Endodermal cell (in vitro differentiated cells): ENCODE measurements around the gene TMC8. TPM values are rescaled to one million over a fixed set of nuclear protein-coding genes. Genes with fewer than 3 reads are reported as not detected.
A peak's percentile ranks its signal among the peaks of the same experiment; 100 is the strongest.

Source experiments
- DNase-seq: peaks from one replicate; pipeline ENCODE4 v3.0.0-alpha.2; 2017
- H3K27ac ChIP-seq: 2 replicates; pipeline ENCODE4 v1.5.1; 2013; ENCODE audit warnings: mild to moderate bottlenecking, low read depth, low read length, moderate library complexity
- H3K27me3 ChIP-seq: 2 replicates; pipeline ENCODE4 v1.6.1; 2013; ENCODE audit warnings: mild to moderate bottlenecking, low read length, moderate library complexity; ENCODE audit not compliant: insufficient read depth, control insufficient read depth, poor library complexity, severe bottlenecking
- H3K36me3 ChIP-seq: 2 replicates; pipeline ENCODE4 v1.7.0; 2013; ENCODE audit warnings: mild to moderate bottlenecking, low read length, moderate library complexity; ENCODE audit not compliant: control insufficient read depth, insufficient read depth
- H3K4me1 ChIP-seq: one replicate; pipeline ENCODE4 v1.7.0; 2013; ENCODE audit warnings: low read length; ENCODE audit not compliant: control insufficient read depth, insufficient read depth
- H3K4me3 ChIP-seq: 2 replicates; pipeline ENCODE4 v1.5.1; 2013; ENCODE audit warnings: mild to moderate bottlenecking, low read length, moderate library complexity
- H3K9ac ChIP-seq: 2 replicates; pipeline ENCODE4 v1.6.1; 2013; ENCODE audit warnings: mild to moderate bottlenecking, low read length, moderate library complexity; ENCODE audit not compliant: poor library complexity, severe bottlenecking; ENCODE audit errors: extremely low read depth
- H3K9me3 ChIP-seq: 2 replicates; pipeline ENCODE4 v1.6.1; 2013; ENCODE audit warnings: mild to moderate bottlenecking, low read length, moderate library complexity; ENCODE audit not compliant: control insufficient read depth
- H3K27ac Mint-ChIP-seq: 2 replicates; pipeline ENCODE4 v1.8.0; 2020; ENCODE audit warnings: mixed read lengths
- H3K27me3 Mint-ChIP-seq: 2 replicates; pipeline ENCODE4 v1.8.0; 2021; ENCODE audit warnings: mild to moderate bottlenecking, mixed read lengths; ENCODE audit not compliant: insufficient read depth
- H3K36me3 Mint-ChIP-seq: 2 replicates; pipeline ENCODE4 v1.8.0; 2020; ENCODE audit warnings: low read depth, mixed read lengths
- H3K4me1 Mint-ChIP-seq: 2 replicates; pipeline ENCODE4 v1.8.0; 2020; ENCODE audit warnings: mixed read lengths
- H3K4me3 Mint-ChIP-seq: 2 replicates; pipeline ENCODE4 v1.8.0; 2020; ENCODE audit warnings: mild to moderate bottlenecking, moderate library complexity, mixed read lengths
- H3K9me3 Mint-ChIP-seq: 2 replicates; pipeline ENCODE4 v1.8.0; 2020; ENCODE audit warnings: mild to moderate bottlenecking, mixed read lengths
- CTCF ChIP-seq: fragments of 200-600 bp; sonication (generic); conservative IDR thresholded peaks from 2 replicates; pipeline ENCODE4 v1.5.0; 2021; ENCODE audit warnings: antibody characterized with exemption, mild to moderate bottlenecking
- WGBS, 2 experiments: methylation state at CpG; one replicate each; pipeline versions ENCODE4 v1.1.5 to v1.1.7; 2013; ENCODE audit warnings: missing lambda C conversion rate in 2 of 2, mixed read lengths in 1 of 2; ENCODE audit not compliant: insufficient coverage in 1 of 2, insufficient read length in 1 of 2; 5-methylcytosine and 5-hydroxymethylcytosine counted together
- total RNA-seq, 2 donors: library from RNA; stranded (reverse); fragmentation: NEBNext Ultra II Directional in 1 of 2; extraction: Animal tissue kit (Norgen Biotek cat#: 25700) in 1 of 2; gene quantifications; 2 replicates in 1 of 2; 3 replicates in 1 of 2; pipeline ENCODE4 v1.2.1, GENCODE V29; 2021

The TMC8 gene
- total RNA-seq, 2 donors from 2014 or later, result 0.90 to 3.0 TPM

GRCh38 chr17:78143214-78144146, 12.9 kb downstream of the TMC8 start:
- Histone ChIP-seq H3K36me3 (no peaks in the 10 kb centered on the region), H3K27me3 (no peaks in the 10 kb centered on the region), H3K4me3 (no peak overlapping the region), H3K9ac (no peak overlapping the region), H3K4me1 (no peaks in the 10 kb centered on the region), H3K27ac (no peak overlapping the region), H3K9me3 (no peaks in the 10 kb centered on the region)
- DNase-seq, result peak; percentile 51
- H3K27me3 Mint-ChIP-seq, result peaks cover 10% of the 10 kb centered on the region
- whole genome bisulfite sequencing, 2 experiments, result 93 to 96% methylated on average over 15 to 21 of the region's 21 CpGs
- no peaks in the 10 kb centered on the region for H3K9me3 Mint-ChIP-seq
- no peaks in the 10 kb centered on the region for H3K4me1 Mint-ChIP-seq
- H3K4me3 Mint-ChIP-seq, result no peak overlapping the region
- TF ChIP-seq CTCF, result no peak
- H3K27ac Mint-ChIP-seq, result no peak overlapping the region
- H3K36me3 Mint-ChIP-seq, result no peaks in the 10 kb centered on the region

GRCh38 chr17:78144147-78144719, 13.7 kb downstream of the TMC8 start:
- WGBS, 2 experiments, result 86 to 94% methylated on average over 6 to 11 of the region's 11 CpGs
- Histone ChIP-seq H3K4me1 (no peaks in the 10 kb centered on the region), H3K27ac (no peak overlapping the region)

More at GRCh38 chr17:78144147-78144719, 13.7 kb downstream of the TMC8 start:
- no peak for TF ChIP-seq CTCF
- H3K36me3 Mint-ChIP-seq, result no peaks in the 10 kb centered on the region
- H3K36me3 ChIP-seq, result no peaks in the 10 kb centered on the region
- no peak overlapping the region for H3K9ac ChIP-seq
- H3K9me3 ChIP-seq, result no peaks in the 10 kb centered on the region
- H3K27me3 ChIP-seq, result no peaks in the 10 kb centered on the region
- peaks cover 10% of the 10 kb centered on the region for H3K27me3 Mint-ChIP-seq
- no peak overlapping the region for H3K4me3 Mint-ChIP-seq
- no peaks in the 10 kb centered on the region for H3K9me3 Mint-ChIP-seq
- DNase-seq, result peak; percentile 54
- no peak overlapping the region for H3K27ac Mint-ChIP-seq
- no peak overlapping the region for H3K4me3 ChIP-seq
- H3K4me1 Mint-ChIP-seq, result no peaks in the 10 kb centered on the region
